DOHH2 (cell line): ENCODE data around the gene GTF3C2.
"Not testable (repeated sequence)": the region's sequence is repeated elsewhere in the genome, so short reads cannot be mapped to it uniquely, and the experiment has no call there.

Source experiments
- H3F3A ChIP-seq: fragments of 200-600 bp; sonication (generic), shearing (Covaris generic); 2 replicates; pipeline ENCODE4 v1.6.0; 2016; ENCODE audit warnings: antibody characterized with exemption, mild to moderate bottlenecking; ENCODE audit not compliant: control insufficient read depth, insufficient read depth
- H3K27ac ChIP-seq: fragments of 200-600 bp; sonication (generic); 2 replicates; pipeline ENCODE4 v1.5.1; 2014; ENCODE audit warnings: low read depth, mild to moderate bottlenecking, low read length, moderate library complexity
- H3K27me3 ChIP-seq: fragments of 200-600 bp; sonication (generic); 2 replicates; pipeline ENCODE4 v1.6.1; 2014; ENCODE audit warnings: mild to moderate bottlenecking, low read length, mixed read lengths; ENCODE audit not compliant: control insufficient read depth
- H3K36me3 ChIP-seq: fragments of 200-600 bp; sonication (generic); 2 replicates; pipeline ENCODE4 v1.6.1; 2014; ENCODE audit warnings: mild to moderate bottlenecking, low read length, moderate library complexity, mixed read lengths; ENCODE audit not compliant: control insufficient read depth
- H3K4me1 ChIP-seq: fragments of 200-600 bp; sonication (generic); 2 replicates; pipeline ENCODE4 v1.6.1; 2014; ENCODE audit warnings: mild to moderate bottlenecking, low read length, mixed read lengths; ENCODE audit not compliant: control insufficient read depth
- H3K4me2 ChIP-seq: fragments of 200-600 bp; sonication (generic); 2 replicates; pipeline ENCODE4 v1.6.0; 2014; ENCODE audit warnings: mild to moderate bottlenecking, low read length, moderate library complexity
- H3K4me3 ChIP-seq: fragments of 200-600 bp; sonication (generic); 2 replicates; pipeline ENCODE4 v1.5.1; 2014; ENCODE audit warnings: mild to moderate bottlenecking, low read length, mixed read lengths
- H3K79me2 ChIP-seq: fragments of 200-600 bp; sonication (generic); 2 replicates; pipeline ENCODE4 v1.6.1; 2014; ENCODE audit warnings: mild to moderate bottlenecking, low read length, mixed read lengths; ENCODE audit not compliant: control insufficient read depth
- H3K9me2 ChIP-seq: fragments of 200-600 bp; sonication (generic); replicated peaks from 2 replicates; pipeline ENCODE4 v1.6.1; 2014; ENCODE audit warnings: mild to moderate bottlenecking, low read length, mixed read lengths; ENCODE audit not compliant: control insufficient read depth
- H3K9me3 ChIP-seq: fragments of 200-600 bp; sonication (generic); 2 replicates; pipeline ENCODE4 v1.6.1; 2014; ENCODE audit warnings: antibody characterized with exemption, low read length, mixed read lengths; ENCODE audit not compliant: control insufficient read depth, insufficient read depth
- H4K20me1 ChIP-seq: fragments of 200-600 bp; sonication (generic); 2 replicates; pipeline ENCODE4 v1.6.0; 2014; ENCODE audit warnings: low read depth, mild to moderate bottlenecking, antibody characterized with exemption, low read length, moderate library complexity; ENCODE audit not compliant: control insufficient read depth, insufficient read depth
- CTCF ChIP-seq: fragments of 200-600 bp; sonication (generic); IDR thresholded peaks from one replicate; pipeline ENCODE4 v1.5.1; 2014; ENCODE audit warnings: antibody characterized with exemption, mild to moderate bottlenecking, low read depth, low read length; ENCODE audit not compliant: poor library complexity, severe bottlenecking
- EZH2phosphoT487 ChIP-seq: fragments of 200-600 bp; sonication (generic); IDR thresholded peaks from 2 replicates; pipeline ENCODE4 v1.6.1; 2017; ENCODE audit warnings: borderline replicate concordance, mild to moderate bottlenecking, antibody characterized with exemption, low read length, moderate library complexity, mixed read lengths

Gene GTF3C2

GRCh38 chr2:27322766-27323595, 33.6 kb downstream of the GTF3C2 start, which contains the start of gene MPV17:
Gene MPV17, minus strand, starts transcription at chr2:27323097. Its CDS starts 580 bp downstream, at chr2:27322517.
- H3K36me3 ChIP-seq = peaks cover 27% of the 10 kb centered on the region
- no peak for TF ChIP-seq EZH2phosphoT487
- TF ChIP-seq CTCF = no peak
- no peaks in the 10 kb centered on the region for H3K9me3 ChIP-seq
- peak within 1 kb of the TSS; percentile 86 for H3K4me3 ChIP-seq
- no peaks in the 10 kb centered on the region for H3K9me2 ChIP-seq
- peak within 1 kb of the TSS; percentile 86 for H3K4me2 ChIP-seq
- H3F3A ChIP-seq = peaks cover 11% of the 10 kb centered on the region
- peaks cover 22% of the 10 kb centered on the region for H3K4me1 ChIP-seq
- no peaks in the 10 kb centered on the region for H4K20me1 ChIP-seq
- peak within 1 kb of the TSS; percentile 52 for H3K27ac ChIP-seq
- H3K79me2 ChIP-seq = peaks cover 29% of the 10 kb centered on the region
- no peaks in the 10 kb centered on the region for H3K27me3 ChIP-seq

- TF ChIP-seq CTCF (no peak), EZH2phosphoT487 (no peak)
- Histone ChIP-seq H4K20me1 (no peaks in the 10 kb centered on the region), H3K4me1 (peaks cover 22% of the 10 kb centered on the region), H3K9me2 (no peaks in the 10 kb centered on the region), H3F3A (peaks cover 11% of the 10 kb centered on the region), H3K9me3 (no peaks in the 10 kb centered on the region), H3K36me3 (peaks cover 23% of the 10 kb centered on the region), H3K27ac (peak overlapping the region; percentile 52), H3K79me2 (peaks cover 29% of the 10 kb centered on the region), H3K27me3 (no peaks in the 10 kb centered on the region), H3K4me2 (peak overlapping the region; percentile 86), H3K4me3 (peak overlapping the region; percentile 86)
Measured at GRCh38 chr2:27322301-27322765, 34.2 kb downstream of the GTF3C2 start.

GRCh38 chr2:27320958-27321543, 35.5 kb downstream of the GTF3C2 start:
- H3K36me3 ChIP-seq = peaks cover 12% of the 10 kb centered on the region
- H3K79me2 ChIP-seq = peaks cover 29% of the 10 kb centered on the region
- peak overlapping the region; percentile 86; the same call in 1 of the 2 replicates for H3K4me2 ChIP-seq
- no peaks in the 10 kb centered on the region for H4K20me1 ChIP-seq
- H3K4me1 ChIP-seq = peaks cover 22% of the 10 kb centered on the region
- no peaks in the 10 kb centered on the region for H3K9me2 ChIP-seq
- peaks cover 11% of the 10 kb centered on the region for H3F3A ChIP-seq
- no peak overlapping the region for H3K27ac ChIP-seq
- H3K9me3 ChIP-seq = no peaks in the 10 kb centered on the region
- TF ChIP-seq EZH2phosphoT487 (no peak), CTCF (no peak)
- H3K27me3 ChIP-seq = no peaks in the 10 kb centered on the region
- H3K4me3 ChIP-seq = no peak overlapping the region

- not testable (repeated sequence) for H3K4me2 ChIP-seq, H3K9me3 ChIP-seq, H3F3A ChIP-seq, H3K9me2 ChIP-seq, H3K27ac ChIP-seq, H4K20me1 ChIP-seq, H3K27me3 ChIP-seq, H3K4me3 ChIP-seq
- Histone ChIP-seq H3K79me2 (peaks cover 29% of the 10 kb centered on the region), H3K36me3 (peaks cover 10% of the 10 kb centered on the region; the same call in 1 of the 2 replicates), H3K4me1 (peaks cover 22% of the 10 kb centered on the region)
Measured at GRCh38 chr2:27319839-27320238, 36.7 kb downstream of the GTF3C2 start.
